Adrenal gland (tissue), 5 donors: ENCODE measurements around the gene TPBGL.

ENCODE experiments used
- POLR2A ChIP-seq, 2 donors: fragments of 450-650 bp; IDR thresholded peaks; one replicate each; pipeline ENCODE4 v1.6.1; 2017; ENCODE audit warnings: antibody characterized with exemption in 2 of 2, mild to moderate bottlenecking in 2 of 2, moderate library complexity in 1 of 2
- TF ChIP-seq, protein P1 (sequence below), 6 experiments: fragments of 450-650 bp in 4 of 6; fragments of 200-600 bp in 2 of 6; sonication (generic) in 1 of 6; IDR thresholded peaks; 1 replicate in 5 of 6; 2 replicates in 1 of 6; pipeline versions ENCODE4 v1.5.1 to v1.8.0; 2016 to 2021; ENCODE audit warnings: antibody characterized with exemption in 6 of 6, mild to moderate bottlenecking in 2 of 6, moderate library complexity in 1 of 6
- donor health status: DM: no; HTN: no; CAD: no.

DNA sequence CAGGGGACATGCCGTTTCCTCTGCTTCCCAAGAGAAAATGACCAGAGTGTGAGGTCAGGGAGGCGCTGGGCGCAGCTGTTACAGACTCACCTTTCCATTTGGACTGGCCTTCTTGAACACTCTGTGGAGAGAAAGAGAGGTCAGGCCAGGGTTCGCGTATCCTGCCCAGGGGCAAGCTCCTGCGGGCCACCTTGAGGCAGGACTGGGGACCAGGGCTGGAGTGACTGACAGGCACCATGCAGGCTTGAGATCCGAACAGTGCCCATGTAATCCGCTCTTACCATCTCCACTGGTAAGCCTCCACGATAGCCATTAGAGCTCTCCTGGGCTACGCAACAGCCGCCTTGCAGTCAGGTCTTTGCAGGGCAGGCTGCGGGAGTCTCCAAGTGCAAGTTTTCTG lies 49.3 kb downstream of the TPBGL start:
- TF ChIP-seq, protein P1, sequence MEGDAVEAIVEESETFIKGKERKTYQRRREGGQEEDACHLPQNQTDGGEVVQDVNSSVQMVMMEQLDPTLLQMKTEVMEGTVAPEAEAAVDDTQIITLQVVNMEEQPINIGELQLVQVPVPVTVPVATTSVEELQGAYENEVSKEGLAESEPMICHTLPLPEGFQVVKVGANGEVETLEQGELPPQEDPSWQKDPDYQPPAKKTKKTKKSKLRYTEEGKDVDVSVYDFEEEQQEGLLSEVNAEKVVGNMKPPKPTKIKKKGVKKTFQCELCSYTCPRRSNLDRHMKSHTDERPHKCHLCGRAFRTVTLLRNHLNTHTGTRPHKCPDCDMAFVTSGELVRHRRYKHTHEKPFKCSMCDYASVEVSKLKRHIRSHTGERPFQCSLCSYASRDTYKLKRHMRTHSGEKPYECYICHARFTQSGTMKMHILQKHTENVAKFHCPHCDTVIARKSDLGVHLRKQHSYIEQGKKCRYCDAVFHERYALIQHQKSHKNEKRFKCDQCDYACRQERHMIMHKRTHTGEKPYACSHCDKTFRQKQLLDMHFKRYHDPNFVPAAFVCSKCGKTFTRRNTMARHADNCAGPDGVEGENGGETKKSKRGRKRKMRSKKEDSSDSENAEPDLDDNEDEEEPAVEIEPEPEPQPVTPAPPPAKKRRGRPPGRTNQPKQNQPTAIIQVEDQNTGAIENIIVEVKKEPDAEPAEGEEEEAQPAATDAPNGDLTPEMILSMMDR (IDR thresholded peaks at IDR 0.05): no peak
- TF ChIP-seq POLR2A (IDR thresholded peaks at IDR 0.05): no peak
